Muscle layer of colon (tissue), 2 donors: ENCODE measurements around the gene EXOC6B.
"Not testable (repeated sequence)": the region's sequence is repeated elsewhere in the genome, so short reads cannot be mapped to it uniquely, and the experiment has no call there.

ENCODE experiments used
- H3K27ac ChIP-seq: one replicate; pipeline ENCODE4 v1.7.0; 2013; ENCODE audit warnings: low read depth, mild to moderate bottlenecking, low read length, moderate library complexity
- H3K27me3 ChIP-seq, 2 donors: one replicate each; pipeline ENCODE4 v1.7.0; 2013; ENCODE audit warnings: low read length in 2 of 2, mild to moderate bottlenecking in 2 of 2; ENCODE audit not compliant: insufficient read depth in 2 of 2, control insufficient read depth in 1 of 2
- H3K36me3 ChIP-seq: one replicate; pipeline ENCODE4 v1.7.0; 2013; ENCODE audit warnings: mild to moderate bottlenecking, low read length; ENCODE audit not compliant: insufficient read depth
- H3K4me1 ChIP-seq: one replicate; pipeline ENCODE4 v1.7.0; 2013; ENCODE audit warnings: mild to moderate bottlenecking, low read length; ENCODE audit not compliant: insufficient read depth
- H3K4me3 ChIP-seq, 2 donors: one replicate each; pipeline ENCODE4 v1.7.0; 2013; ENCODE audit warnings: low read length in 2 of 2, low read depth in 1 of 2, mild to moderate bottlenecking in 1 of 2, moderate library complexity in 1 of 2
- H3K9ac ChIP-seq: one replicate; pipeline ENCODE4 v1.7.0; 2013; ENCODE audit warnings: low read length
- H3K9me3 ChIP-seq: one replicate; pipeline ENCODE4 v1.7.0; 2013; ENCODE audit warnings: mild to moderate bottlenecking, low read length
- donor health status: abdominal sarcoma.
- donor health status: Adenocarcinoma of cecum.

EXOC6B gene

GRCh38 chr2:72513011-72513410, 312.8 kb downstream of the EXOC6B start:
- Histone ChIP-seq H3K9ac (no peak overlapping the region), H3K4me1 (no peaks in the 10 kb centered on the region), H3K27me3 (no peaks in the 10 kb centered on the region), H3K4me3 (no peak overlapping the region), H3K9me3 (no peaks in the 10 kb centered on the region), H3K36me3 (no peaks in the 10 kb centered on the region), H3K27ac (no peak overlapping the region)

GRCh38 chr2:72512376-72512775, 313.5 kb downstream of the EXOC6B start:
- no peaks in the 10 kb centered on the region for H3K36me3 ChIP-seq
- no peaks in the 10 kb centered on the region for H3K4me1 ChIP-seq
- H3K27me3 ChIP-seq = no peaks in the 10 kb centered on the region
- H3K4me3 ChIP-seq = no peak overlapping the region
- no peak overlapping the region for H3K9ac ChIP-seq
- no peaks in the 10 kb centered on the region for H3K9me3 ChIP-seq
- no peak overlapping the region for H3K27ac ChIP-seq

GRCh38 chr2:72511906-72512305, 313.9 kb downstream of the EXOC6B start:
- H3K27me3 ChIP-seq = no peaks in the 10 kb centered on the region

GRCh38 chr2:72497763-72498162, 328.1 kb downstream of the EXOC6B start:
- Histone ChIP-seq H3K27me3 (no peaks in the 10 kb centered on the region), H3K4me1 (no peaks in the 10 kb centered on the region), H3K4me3 (no peak overlapping the region), H3K27ac (no peak overlapping the region), H3K9me3 (no peaks in the 10 kb centered on the region), H3K9ac (no peak overlapping the region), H3K36me3 (no peaks in the 10 kb centered on the region)

More at GRCh38 chr2:72511906-72512305, 313.9 kb downstream of the EXOC6B start:
- no peak overlapping the region for H3K4me3 ChIP-seq
- no peaks in the 10 kb centered on the region for H3K4me1 ChIP-seq
- H3K36me3 ChIP-seq = no peaks in the 10 kb centered on the region
- no peak overlapping the region for H3K9ac ChIP-seq
- no peak overlapping the region for H3K27ac ChIP-seq
- no peaks in the 10 kb centered on the region for H3K9me3 ChIP-seq

GRCh38 chr2:72496479-72496878, 329.4 kb downstream of the EXOC6B start:
- no peak overlapping the region for H3K9ac ChIP-seq
- no peak overlapping the region for H3K27ac ChIP-seq
- no peaks in the 10 kb centered on the region for H3K27me3 ChIP-seq
- H3K4me3 ChIP-seq = no peak overlapping the region
- H3K36me3 ChIP-seq = no peaks in the 10 kb centered on the region
- H3K9me3 ChIP-seq = no peaks in the 10 kb centered on the region
- H3K4me1 ChIP-seq = no peaks in the 10 kb centered on the region

- Histone ChIP-seq H3K9me3 (no peaks in the 10 kb centered on the region), H3K4me3 (no peak overlapping the region), H3K27ac (no peak overlapping the region), H3K4me1 (no peaks in the 10 kb centered on the region), H3K36me3 (no peaks in the 10 kb centered on the region), H3K9ac (no peak overlapping the region), H3K27me3 (no peaks in the 10 kb centered on the region)
These were observed 331.4 kb downstream of the EXOC6B start for GRCh38 chr2:72494392-72494791.

GRCh38 chr2:72484622-72485021, 341.2 kb downstream of the EXOC6B start:
- not testable (repeated sequence) for H3K4me3 ChIP-seq, H3K27me3 ChIP-seq, H3K36me3 ChIP-seq, H3K9me3 ChIP-seq, H3K4me1 ChIP-seq, H3K9ac ChIP-seq, H3K27ac ChIP-seq

- H3K27ac ChIP-seq = no peak overlapping the region
- H3K27me3 ChIP-seq = no peaks in the 10 kb centered on the region
- no peaks in the 10 kb centered on the region for H3K4me1 ChIP-seq
- H3K9ac ChIP-seq = no peak overlapping the region
- no peaks in the 10 kb centered on the region for H3K9me3 ChIP-seq
- H3K36me3 ChIP-seq = peaks cover 3% of the 10 kb centered on the region
- H3K4me3 ChIP-seq = no peak overlapping the region
These were observed 342.5 kb downstream of the EXOC6B start for GRCh38 chr2:72483346-72483745.

GRCh38 chr2:72475246-72475645, 350.6 kb downstream of the EXOC6B start:
- no peak overlapping the region for H3K27ac ChIP-seq
- no peaks in the 10 kb centered on the region for H3K4me1 ChIP-seq
- no peaks in the 10 kb centered on the region for H3K9me3 ChIP-seq
- no peak overlapping the region for H3K4me3 ChIP-seq
- no peak overlapping the region for H3K9ac ChIP-seq
- no peaks in the 10 kb centered on the region for H3K27me3 ChIP-seq
- H3K36me3 ChIP-seq = peaks cover 4% of the 10 kb centered on the region

- no peaks in the 10 kb centered on the region for H3K27me3 ChIP-seq
- H3K4me3 ChIP-seq = no peak overlapping the region
- H3K9me3 ChIP-seq = no peaks in the 10 kb centered on the region
- H3K9ac ChIP-seq = no peak overlapping the region
- no peak overlapping the region for H3K27ac ChIP-seq
- H3K4me1 ChIP-seq = no peaks in the 10 kb centered on the region
- no peaks in the 10 kb centered on the region for H3K36me3 ChIP-seq
These were observed 367.9 kb downstream of the EXOC6B start for GRCh38 chr2:72457801-72458516.

- H3K4me3 ChIP-seq = no peak overlapping the region
- H3K4me1 ChIP-seq = no peaks in the 10 kb centered on the region
- H3K27ac ChIP-seq = no peak overlapping the region
These were observed 371.6 kb downstream of the EXOC6B start for GRCh38 chr2:72454189-72454588.

GRCh38 chr2:72442270-72442669, 383.6 kb downstream of the EXOC6B start:
- Histone ChIP-seq H3K9me3 (no peaks in the 10 kb centered on the region), H3K9ac (no peak overlapping the region), H3K36me3 (no peaks in the 10 kb centered on the region), H3K4me3 (no peak overlapping the region), H3K4me1 (no peaks in the 10 kb centered on the region), H3K27me3 (no peaks in the 10 kb centered on the region), H3K27ac (no peak overlapping the region)

More at GRCh38 chr2:72454189-72454588, 371.6 kb downstream of the EXOC6B start:
- no peak overlapping the region for H3K9ac ChIP-seq
- no peaks in the 10 kb centered on the region for H3K36me3 ChIP-seq
- no peaks in the 10 kb centered on the region for H3K9me3 ChIP-seq
- H3K27me3 ChIP-seq = no peaks in the 10 kb centered on the region
